ENCODE results near the gene KIR3DL3. TPM values are rescaled to one million over a fixed set of nuclear protein-coding genes. Genes with fewer than 3 reads are reported as not detected.
"Not testable (repeated sequence)": the region's sequence is repeated elsewhere in the genome, so short reads cannot be mapped to it uniquely, and the experiment has no call there.

The KIR3DL3 gene
- not detected for total RNA-seq
- long read RNA-seq, result 0 reads

DNA sequence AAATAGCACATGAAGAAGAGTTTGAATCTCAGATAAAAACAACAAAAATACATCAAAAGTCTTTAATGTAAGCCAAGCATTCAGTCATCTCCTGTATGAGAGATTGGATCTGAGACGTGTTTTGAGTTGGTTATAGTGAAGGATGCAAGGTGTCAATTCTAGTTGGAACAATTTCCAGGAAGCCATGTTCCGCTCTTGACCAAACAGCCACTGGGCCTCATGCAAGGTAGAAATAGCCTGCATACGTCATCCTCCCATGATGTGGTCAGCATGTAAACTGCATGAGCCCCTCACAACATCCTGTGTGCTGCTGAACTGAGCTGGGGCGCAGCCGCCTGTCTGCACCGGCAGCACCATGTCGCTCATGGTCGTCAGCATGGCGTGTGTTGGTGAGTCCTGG, at the start of gene KIR3DL3:
KIR3DL3 (plus strand) TSS at position 301 of the 400 bp plus-strand sequence; CDS start at position 356, 55 bp downstream.
- no peak for ATAC-seq

DNA sequence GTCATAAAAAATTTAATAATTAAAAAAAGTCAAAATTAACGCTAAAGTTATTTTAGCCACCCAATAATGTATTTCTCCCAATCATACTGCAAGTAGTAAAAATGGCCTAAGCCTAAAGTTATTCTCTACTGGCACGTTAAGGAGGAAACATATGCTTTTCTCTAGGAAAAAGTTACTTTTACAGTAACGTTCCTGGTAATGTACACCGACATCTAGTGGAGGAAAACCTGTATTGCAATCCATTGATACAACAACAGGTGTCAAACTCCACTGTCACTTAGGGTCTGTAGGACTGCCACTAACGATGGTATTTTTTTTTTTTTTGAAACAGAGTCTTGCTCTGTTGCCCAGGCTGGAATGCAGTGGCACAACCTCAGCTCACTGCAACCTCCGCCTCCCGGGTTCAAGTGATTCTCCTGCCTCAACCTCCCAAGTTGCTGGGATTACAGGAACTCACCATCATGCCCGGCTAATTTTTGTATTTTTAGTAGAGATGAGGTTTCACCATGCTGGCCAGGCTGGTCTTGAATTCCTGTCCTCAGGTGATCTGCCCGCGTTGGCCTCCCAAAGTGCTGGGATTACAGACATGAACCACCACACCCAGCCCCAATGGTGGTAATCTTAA, 47.9 kb upstream of the KIR3DL3 start:
- intact Hi-C loops (cut with DNase I), result loop anchor here in 1 of 2 donors (5.0 kb wide), 1 partner anchor 194 kb away; no protein-coding TSS in a partner anchor
- not testable (repeated sequence) for DNase-seq, ATAC-seq

More for the DNA sequence above, at the start of gene KIR3DL3:
- no peak for DNase-seq
- intact Hi-C loops (cut with DNase I), result no loop called here

DNA sequence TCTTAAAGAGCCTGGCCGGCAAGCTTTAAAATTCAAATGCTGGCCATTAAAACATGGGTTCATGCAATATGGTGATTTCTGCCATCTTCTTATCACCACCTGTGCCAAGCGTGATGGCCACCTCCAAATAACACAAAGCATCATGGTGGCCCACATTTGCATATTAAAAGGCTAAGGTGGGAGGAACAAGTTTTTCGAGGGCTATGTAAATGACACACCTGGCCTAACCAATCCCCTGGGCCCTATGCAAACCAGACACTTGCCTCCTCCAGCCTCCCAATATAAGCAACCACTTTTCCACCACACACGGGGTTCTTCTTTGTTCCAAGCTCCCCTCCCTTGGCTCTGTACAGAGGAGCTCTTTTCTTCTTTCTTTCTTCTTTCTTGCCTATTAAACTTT, 47.0 kb upstream of the KIR3DL3 start:
- ATAC-seq (no peak), DNase-seq (no peak)
- intact Hi-C loops (cut with DNase I), result loop anchor here in 1 of 2 donors (5.0 kb wide), 1 partner anchor 195 kb away; no protein-coding TSS in a partner anchor

DNA sequence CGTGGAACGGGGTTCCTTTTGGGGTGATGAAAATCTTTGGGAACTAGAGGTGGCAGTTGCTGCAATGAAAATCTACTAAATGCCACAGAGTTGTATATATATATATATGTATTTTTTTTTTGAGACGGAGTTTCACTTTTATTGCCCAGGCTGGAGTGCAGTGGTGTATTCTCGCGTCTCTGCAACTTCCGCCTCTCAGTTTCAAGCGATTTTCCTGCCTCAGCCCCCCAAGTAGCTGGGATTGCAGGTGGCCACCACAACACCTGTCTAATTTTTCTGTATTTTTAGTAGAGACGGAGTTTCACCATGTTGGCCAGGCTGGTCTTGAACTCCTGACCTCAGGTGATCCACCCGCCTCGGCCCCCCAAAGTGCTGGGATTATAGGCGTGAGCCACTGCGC, 42.6 kb upstream of the KIR3DL3 start:
- ATAC-seq; DNase-seq; intact Hi-C loops (cut with DNase I): not testable (repeated sequence)

DNA sequence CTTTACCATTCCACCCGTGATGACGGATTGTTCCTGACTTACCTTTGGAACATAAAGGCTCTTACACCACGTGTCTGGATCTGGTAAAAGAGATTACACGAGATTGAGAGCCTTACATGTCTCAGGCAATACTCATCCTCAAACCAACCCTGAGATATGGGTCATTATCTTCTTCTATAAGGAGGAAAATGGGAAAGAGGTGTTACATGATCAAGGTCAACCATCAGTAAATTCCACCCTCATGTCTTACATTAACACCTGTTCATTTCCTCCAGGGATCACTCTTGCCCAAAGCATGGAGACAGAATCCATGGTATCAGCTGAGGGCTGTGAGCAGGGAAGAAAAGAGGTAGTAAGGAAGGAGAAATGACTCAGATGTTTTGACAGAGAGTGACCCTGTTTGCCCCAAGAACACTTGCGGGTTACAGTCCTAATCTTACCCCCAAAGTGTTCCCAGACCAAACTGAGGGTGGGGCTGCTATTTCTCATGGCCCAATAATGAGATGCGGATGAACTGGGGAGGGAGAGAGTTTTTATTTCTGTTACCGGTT, 41.9 kb upstream of the KIR3DL3 start:
- DNase-seq (no peak), ATAC-seq (no peak)
- intact Hi-C loops (cut with DNase I), result no loop called here

DNA sequence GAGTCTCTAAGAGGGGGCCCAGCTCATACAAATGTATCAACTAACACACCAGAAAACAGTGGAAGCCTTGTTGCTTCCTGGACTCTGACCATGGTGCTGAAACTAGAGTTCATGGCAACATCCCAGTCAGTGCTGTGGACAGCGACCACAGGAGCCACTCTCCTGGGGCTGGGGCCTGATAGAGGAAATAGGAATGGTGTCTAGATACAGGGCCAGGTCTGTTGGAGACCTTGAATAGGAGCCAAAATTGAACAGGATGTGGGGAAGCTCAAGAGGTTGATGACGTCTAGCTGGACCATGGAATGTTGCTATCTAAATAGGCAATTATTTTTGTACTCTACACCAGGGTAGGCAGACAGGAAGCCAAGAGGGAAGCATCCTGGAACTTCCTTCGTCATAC, 39.7 kb upstream of the KIR3DL3 start:
- DNase-seq (no peak), ATAC-seq (no peak)
- intact Hi-C loops (cut with DNase I), result no loop called here

DNA sequence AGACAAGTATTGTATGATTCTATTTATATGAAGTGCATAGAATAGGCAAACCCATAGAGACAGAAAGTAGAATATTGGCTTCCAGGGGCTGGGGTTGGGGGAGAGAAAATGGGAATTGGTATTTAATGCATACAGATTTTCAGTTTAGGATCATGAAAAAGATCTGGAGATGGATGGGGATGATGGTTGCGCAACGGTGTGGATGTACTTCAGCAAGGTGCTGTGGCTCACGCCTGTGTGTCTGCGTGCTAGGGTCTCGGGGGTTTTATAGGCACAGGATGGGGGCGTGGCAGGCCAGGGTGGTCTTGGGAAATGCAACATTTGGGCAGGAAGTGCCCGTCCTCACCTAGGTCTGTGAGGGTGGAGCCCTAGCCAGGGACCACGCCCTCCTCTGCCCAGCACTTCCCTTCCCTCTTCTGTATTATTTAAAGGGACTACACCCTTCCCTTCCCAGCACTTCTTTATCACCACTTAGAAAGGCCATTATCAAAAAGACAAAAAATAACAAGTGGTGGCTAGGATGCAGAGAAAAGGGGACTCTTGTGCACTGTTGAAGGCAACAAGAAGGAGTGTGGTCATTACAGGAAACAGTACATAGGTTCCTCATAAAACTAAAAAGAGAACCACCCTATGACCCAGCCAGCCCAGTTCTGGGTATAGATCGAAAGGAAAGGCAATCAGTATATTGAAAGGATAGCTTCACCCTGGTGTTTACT, 32.5 kb upstream of the KIR3DL3 start:
- intact Hi-C loops (cut with DNase I), result no loop called here
- ATAC-seq (no peak), DNase-seq (no peak)

DNA sequence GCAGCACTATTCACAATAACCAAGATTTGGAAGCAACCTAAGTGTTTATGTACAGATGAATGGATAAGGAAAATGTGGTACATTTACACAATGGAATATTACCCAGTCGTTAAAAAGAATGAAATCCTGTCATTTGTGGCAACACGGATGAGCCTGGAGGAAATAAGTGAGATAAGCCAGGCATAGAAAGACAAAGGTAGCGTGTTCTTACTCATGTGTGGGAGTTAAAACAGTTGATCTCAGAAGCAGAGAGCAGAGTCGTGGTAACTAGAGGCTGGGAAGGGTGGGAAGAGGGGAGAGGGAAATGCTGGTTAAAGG, 32.0 kb upstream of the KIR3DL3 start:
- DNase-seq, result no peak
- ATAC-seq, result no peak
- intact Hi-C loops (cut with DNase I), result no loop called here

DNA sequence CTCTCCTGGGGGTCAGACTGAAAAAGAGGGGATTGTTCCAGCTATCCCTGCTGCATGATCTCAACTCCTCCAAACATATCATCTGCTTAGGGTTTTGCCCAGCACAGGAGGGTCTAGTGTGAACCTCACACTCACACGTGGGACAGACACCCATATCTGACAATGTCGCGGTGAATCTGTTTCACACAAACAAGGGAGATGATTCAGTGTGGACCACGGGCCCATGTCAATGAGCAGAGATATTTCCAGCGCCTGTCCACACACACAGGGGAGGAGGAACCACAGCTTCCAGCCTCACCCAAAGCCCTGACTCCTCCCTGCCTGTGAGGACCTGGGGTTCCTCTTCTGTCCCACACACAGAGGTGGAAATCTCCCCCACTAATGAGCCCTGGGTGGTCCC, 29.6 kb upstream of the KIR3DL3 start:
- no peak for ATAC-seq
- intact Hi-C loops (cut with DNase I), result no loop called here

DNA sequence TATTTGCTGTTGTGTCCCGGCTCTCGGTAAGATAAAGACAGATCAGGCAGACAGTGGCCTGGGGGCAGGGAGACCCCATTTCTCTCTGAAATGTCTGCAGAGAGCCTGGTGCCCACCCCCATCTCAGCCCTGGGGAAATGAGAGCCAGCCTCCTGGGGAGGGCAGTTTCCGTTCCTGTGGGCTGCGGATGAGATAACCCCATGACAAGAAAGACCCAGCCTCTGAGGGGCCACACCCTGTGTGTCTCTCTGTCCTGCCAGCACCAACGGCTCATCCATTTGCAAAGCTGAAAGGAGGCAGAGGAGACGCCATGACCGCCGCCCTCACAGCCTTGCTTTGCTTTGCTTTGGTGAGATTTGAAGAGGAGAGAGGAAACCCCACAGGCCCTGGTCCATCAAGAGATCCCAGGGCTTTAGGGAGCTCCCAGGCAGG, 28.1 kb upstream of the KIR3DL3 start:
- intact Hi-C loops (cut with DNase I), result no loop called here
- no peak for DNase-seq
- ATAC-seq, result no peak

More for the DNA sequence above, 29.6 kb upstream of the KIR3DL3 start:
- no peak for DNase-seq

DNA sequence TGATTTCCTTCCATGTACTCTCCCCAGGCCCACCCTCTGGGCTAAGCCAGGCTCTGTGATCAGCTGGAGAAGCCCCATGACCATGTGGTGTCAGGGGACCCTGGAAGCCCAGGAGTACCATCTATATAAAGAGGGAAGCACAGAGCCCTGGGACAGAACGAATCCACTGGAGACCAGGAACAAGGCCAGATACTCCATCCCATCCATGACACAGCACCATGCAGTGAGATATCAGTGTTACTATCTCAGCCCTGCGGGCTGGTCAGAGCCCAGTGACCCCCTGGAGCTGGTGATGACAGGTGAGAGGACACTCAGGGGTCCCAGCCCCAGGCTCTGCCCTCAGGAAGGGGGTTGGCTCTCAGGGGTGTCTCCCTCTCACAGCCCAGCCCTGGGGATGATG, 27.5 kb upstream of the KIR3DL3 start:
- intact Hi-C loops (cut with DNase I), result no loop called here
- DNase-seq (no peak), ATAC-seq (no peak)

DNA sequence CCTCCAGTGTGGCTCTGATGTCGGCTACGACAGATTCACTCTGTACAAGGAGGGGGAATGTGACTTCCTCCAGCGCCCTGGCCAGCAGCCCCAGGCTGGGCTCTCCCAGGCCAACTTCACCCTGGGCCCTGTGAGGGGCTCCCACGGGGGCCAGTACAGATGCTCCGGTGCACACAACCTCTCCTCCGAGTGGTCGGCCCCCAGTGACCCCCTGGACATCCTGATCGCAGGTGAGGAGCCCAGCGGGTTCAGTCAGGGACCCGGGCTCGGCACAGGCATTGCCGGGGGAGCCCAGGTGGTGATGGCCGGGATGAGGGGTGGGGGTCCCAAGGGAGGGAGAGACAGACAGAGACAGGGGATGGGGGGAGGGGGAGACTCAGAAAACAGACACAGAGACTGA, 26.5 kb upstream of the KIR3DL3 start:
- ATAC-seq; DNase-seq; intact Hi-C loops (cut with DNase I): not testable (repeated sequence)

DNA sequence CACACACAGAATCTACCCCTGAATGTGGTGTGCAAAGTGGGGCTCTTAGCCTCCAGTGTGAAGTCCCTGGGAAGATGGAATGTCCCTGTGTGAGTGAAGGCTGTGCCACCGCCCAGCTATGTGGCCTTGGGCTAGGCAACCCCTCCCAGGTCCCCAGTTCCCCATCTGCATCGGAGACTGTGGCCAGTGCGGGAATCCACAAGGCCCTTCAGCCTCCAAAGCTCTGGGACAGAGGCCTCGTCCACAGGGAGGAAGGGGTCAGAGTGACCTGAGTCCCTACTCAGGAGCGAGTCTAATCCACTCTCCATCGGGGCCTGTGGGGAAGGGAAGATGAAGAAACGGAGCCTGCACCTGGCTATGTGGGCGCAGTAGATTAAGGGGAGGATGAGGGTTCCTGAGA, 19.3 kb upstream of the KIR3DL3 start:
- DNase-seq (no peak), ATAC-seq (no peak)

DNA sequence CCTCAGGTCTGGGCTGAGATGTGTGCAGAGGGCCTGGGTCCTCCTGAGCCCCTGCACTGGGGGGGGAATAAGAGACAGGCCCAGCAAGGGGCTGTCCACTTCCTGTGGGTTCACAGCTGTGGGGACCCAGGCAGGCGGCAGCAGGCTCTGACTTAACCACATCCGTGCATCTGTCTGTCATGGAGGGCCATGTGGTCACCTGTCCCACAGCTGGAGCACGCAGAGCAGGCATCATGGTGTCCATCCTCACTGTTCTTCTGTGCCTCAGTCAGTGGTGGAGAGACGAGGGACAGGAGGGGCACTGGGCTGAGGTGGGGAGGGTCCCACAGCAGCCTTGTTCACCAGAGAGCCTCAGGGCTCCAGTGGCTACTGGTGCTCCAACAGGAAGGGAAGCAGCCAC, 16.3 kb upstream of the KIR3DL3 start:
- ATAC-seq (no peak), DNase-seq (no peak)
- intact Hi-C loops (cut with DNase I), result no loop called here

More for the DNA sequence above, 19.3 kb upstream of the KIR3DL3 start:
- intact Hi-C loops (cut with DNase I), result no loop called here

DNA sequence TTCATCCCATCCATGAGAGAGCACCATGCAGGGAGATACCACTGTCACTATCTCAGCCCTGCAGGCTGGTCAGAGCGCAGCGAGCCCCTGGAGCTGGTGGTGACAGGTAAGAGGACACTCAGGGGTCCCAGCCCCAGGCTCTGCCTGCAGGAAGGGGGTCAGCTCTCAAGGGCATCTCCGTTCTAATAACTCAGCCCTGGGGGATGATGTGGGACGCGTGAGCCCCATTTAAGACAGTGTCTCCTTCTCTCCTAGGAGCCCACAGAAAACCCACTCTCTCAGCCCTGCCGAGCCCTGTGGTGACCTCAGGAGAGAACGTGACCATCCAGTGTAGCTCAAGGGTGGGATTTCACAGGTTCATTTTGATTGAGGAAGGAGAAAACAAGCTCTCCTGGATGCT, 15.5 kb upstream of the KIR3DL3 start:
- ATAC-seq, result no peak
- intact Hi-C loops (cut with DNase I), result no loop called here
- DNase-seq, result no peak

DNA sequence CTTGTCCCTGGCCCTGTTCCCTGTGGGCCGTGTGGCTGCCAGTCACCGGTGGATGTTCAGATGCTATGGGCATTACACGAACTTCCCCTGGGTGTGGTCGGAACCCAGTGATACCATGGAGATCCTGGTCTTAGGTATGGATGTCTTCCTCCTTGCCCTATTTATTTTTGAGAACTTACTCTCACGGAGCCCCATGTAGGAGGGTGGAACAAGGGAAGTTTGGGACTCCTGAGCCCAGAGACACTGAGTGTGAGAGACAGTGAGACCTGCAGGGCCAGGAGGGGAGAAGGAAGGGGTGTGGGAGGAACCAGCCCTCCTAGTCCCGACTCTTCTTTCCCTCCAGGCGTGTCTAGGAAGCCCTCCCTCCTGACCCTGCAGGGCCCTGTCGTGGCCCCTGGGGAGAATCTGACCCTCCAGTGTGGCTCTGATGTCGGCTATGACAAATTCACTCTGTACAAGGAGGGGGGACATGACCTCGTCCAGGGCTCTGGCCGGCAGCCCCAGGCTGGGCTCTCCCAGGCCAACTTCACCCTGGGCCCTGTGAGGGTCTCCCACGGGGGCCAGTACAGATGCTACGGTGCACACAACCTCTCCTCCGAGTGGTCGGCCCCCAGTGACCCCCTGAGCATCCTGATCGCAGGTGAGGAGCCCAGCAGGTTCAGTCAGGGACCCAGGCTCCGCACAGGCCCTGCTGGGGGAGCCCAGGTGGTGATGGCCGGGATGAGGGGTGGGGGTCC, 14.9 kb upstream of the KIR3DL3 start:
- DNase-seq, result no peak
- no peak for ATAC-seq
- intact Hi-C loops (cut with DNase I), result no loop called here

DNA sequence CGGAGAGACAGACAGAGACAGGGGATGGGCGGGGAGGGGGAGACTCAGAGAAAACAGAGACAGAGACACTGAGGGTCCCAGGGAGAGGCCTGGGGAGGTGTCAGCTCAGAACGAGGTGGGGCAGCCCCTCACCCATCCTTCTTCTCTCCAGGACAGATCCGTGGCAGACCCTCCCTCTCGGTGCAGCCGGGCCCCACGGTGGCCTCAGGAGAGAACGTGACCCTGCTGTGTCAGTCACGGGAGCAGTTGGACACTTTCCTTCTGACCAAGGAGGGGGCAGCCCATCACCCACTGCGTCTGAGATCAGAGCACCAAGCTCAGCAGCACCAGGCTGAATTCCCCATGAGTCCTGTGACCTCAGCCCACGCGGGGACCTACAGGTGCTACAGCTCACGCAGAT, 14.3 kb upstream of the KIR3DL3 start:
- DNase-seq; ATAC-seq; intact Hi-C loops (cut with DNase I): not testable (repeated sequence)

DNA sequence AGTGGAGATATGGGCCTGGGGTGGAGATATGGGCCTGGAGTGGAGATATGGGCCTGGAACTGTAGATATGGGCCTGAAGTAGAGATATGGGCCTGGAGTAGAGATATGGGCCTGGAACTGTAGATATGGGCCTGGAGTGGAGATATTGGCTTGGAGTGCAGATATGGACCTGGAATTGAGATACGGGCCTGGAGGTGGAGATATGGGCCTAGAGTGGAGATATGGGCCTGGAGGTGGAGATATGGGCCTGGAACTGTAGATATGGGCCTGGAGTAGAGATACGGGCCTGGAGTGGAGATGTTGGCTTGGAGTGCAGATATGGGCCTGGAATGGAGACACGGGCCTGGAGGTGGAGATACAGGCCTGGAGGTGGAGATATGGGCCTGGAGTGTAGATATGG, 402 bp downstream of the KIR3DL3 start:
- ATAC-seq, result no peak

DNA sequence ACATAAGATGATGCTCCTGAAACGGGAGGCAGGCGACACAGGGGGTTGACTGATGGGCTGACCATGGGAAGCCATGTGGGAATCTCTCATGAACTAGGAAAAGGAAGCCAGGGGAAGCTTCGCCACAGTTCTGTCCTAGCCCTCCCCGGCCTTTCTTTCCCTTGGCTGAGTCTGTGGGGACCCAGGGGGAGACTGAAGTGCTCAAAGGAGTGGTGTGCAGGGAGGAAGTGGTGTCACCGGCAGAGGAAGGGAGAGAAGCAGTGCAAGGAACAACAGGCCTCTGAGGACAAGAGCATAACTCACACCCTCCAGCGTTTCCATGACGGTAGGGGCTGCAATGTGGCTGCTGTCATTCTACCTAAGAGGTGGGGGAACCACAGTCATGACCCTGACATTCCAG, 1.1 kb downstream of the KIR3DL3 start:
- ATAC-seq, result no peak
- intact Hi-C loops (cut with DNase I), result no loop called here
- DNase-seq, result no peak

More for the DNA sequence above, 402 bp downstream of the KIR3DL3 start:
- intact Hi-C loops (cut with DNase I), result no loop called here
- DNase-seq, result no peak

DNA sequence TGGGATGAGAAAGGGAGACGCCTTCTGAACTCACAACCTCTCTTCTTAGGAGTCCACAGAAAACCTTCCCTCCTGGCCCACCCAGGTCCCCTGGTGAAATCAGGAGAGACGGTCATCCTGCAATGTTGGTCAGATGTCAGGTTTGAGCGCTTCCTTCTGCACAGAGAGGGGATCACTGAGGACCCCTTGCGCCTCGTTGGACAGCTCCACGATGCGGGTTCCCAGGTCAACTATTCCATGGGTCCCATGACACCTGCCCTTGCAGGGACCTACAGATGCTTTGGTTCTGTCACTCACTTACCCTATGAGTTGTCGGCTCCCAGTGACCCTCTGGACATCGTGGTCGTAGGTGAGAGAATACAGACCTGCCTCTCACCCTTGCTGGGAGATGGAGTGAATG, 3.3 kb downstream of the KIR3DL3 start:
- intact Hi-C loops (cut with DNase I), result no loop called here
- ATAC-seq (no peak), DNase-seq (no peak)
